ENCODE measurements around the gene THAP8.

DNA sequence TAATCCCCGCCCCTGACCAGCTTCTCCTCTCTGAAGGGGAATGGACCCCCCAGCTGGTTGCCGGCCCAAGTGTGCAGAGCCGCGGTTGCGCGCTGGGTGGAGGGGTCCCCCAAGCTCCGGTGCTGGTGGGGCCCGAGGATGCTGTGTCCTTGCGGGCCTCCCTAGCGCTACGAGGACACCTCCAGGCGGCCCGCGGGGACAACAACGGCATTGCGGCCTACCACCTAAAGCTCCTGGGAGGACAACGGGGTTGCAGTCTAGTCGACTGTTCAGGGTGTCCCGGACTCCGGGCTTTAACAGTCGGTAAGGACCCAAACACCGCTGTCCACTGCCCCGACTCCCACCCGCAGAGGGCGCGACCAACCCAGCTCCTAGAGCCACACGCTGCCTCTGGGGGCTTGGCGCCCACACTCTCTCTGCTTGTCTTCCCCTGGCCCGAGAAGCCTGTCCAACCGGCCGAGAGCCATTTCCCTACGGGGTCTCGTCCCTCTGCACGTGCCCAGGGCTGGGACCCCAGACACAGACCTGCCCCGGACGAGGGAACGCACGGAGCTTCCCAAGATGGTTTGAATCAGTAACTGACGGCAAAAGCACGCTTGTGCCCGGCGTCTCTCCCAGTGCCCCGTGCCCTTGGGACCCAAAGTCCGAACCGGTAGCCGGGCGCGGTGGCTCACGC is 60.0 kb downstream of the THAP8 start:
- TF ChIP-seq, protein P1, sequence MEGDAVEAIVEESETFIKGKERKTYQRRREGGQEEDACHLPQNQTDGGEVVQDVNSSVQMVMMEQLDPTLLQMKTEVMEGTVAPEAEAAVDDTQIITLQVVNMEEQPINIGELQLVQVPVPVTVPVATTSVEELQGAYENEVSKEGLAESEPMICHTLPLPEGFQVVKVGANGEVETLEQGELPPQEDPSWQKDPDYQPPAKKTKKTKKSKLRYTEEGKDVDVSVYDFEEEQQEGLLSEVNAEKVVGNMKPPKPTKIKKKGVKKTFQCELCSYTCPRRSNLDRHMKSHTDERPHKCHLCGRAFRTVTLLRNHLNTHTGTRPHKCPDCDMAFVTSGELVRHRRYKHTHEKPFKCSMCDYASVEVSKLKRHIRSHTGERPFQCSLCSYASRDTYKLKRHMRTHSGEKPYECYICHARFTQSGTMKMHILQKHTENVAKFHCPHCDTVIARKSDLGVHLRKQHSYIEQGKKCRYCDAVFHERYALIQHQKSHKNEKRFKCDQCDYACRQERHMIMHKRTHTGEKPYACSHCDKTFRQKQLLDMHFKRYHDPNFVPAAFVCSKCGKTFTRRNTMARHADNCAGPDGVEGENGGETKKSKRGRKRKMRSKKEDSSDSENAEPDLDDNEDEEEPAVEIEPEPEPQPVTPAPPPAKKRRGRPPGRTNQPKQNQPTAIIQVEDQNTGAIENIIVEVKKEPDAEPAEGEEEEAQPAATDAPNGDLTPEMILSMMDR (conservative IDR thresholded peaks at IDR 0.05; ENCODE audit: low read length) = peak; percentile 29
- no peak for TF ChIP-seq EZH2phosphoT487 (IDR thresholded peaks at IDR 0.05; ENCODE audit: borderline replicate concordance)

Data from Loucy (cell line).